Left ventricle myocardium inferior (tissue), 1 donor: ENCODE measurements around the gene BEX1. TPM values are rescaled to one million over a fixed set of nuclear protein-coding genes. Genes with fewer than 3 reads are reported as not detected.
"Not testable (repeated sequence)": the region's sequence is repeated elsewhere in the genome, so short reads cannot be mapped to it uniquely, and the experiment has no call there.

Experiments used
- DNase-seq: peaks from one replicate; pipeline ENCODE4 v3.0.0-alpha.2; 2020
- H3K27ac ChIP-seq: fragments of 200-600 bp; replicated peaks from 2 replicates; pipeline ENCODE4 v1.8.0; 2021
- H3K27me3 ChIP-seq: fragments of 200-600 bp; 2 replicates; pipeline ENCODE4 v1.8.0; 2021; ENCODE audit warnings: low read depth
- H3K36me3 ChIP-seq: fragments of 200-600 bp; 2 replicates; pipeline ENCODE4 v1.8.0; 2021
- H3K4me1 ChIP-seq: fragments of 200-600 bp; 2 replicates; pipeline ENCODE4 v1.8.0; 2021
- H3K4me3 ChIP-seq: fragments of 200-600 bp; 2 replicates; pipeline ENCODE4 v1.8.0; 2021; ENCODE audit warnings: mild to moderate bottlenecking, moderate library complexity
- H3K9me3 ChIP-seq: fragments of 200-600 bp; replicated peaks from 2 replicates; pipeline ENCODE4 v1.8.0; 2021
- CTCF ChIP-seq: fragments of 200-600 bp; IDR thresholded peaks from 2 replicates; pipeline ENCODE4 v1.8.0; 2021; ENCODE audit warnings: antibody characterized with exemption, mild to moderate bottlenecking, borderline replicate concordance
- intact Hi-C: fragments of 100-400 bp; cut with micrococcal nuclease; formaldehyde crosslinking; loops from one replicate; pipeline ENCODE4 v1.11.0; 2022
- total RNA-seq: library from RNA; stranded (reverse); fragmentation: NEBNext Ultra II Directional; extraction: Animal tissue kit (Norgen Biotek cat#: 25700); gene quantifications from one replicate; pipeline ENCODE4 v1.2.1, GENCODE V29; 2021
- donor health status: DM: no; HTN: yes; CAD: no; lungs with severe emphysema.

The BEX1 gene
- total RNA-seq, 1 donor from 2014 or later = 10.8 TPM

GRCh38 chrX:103051260-103051789 is 12.6 kb downstream of the BEX1 start:
- no peaks in the 10 kb centered on the region for H3K36me3 ChIP-seq
- intact Hi-C loops = no loop called here
- no peak overlapping the region for H3K4me3 ChIP-seq
- no peak for DNase-seq
- H3K4me1 ChIP-seq = no peaks in the 10 kb centered on the region
- H3K9me3 ChIP-seq = peaks cover 1% of the 10 kb centered on the region
- no peak for TF ChIP-seq CTCF
- H3K27ac ChIP-seq = no peak overlapping the region
- no peaks in the 10 kb centered on the region for H3K27me3 ChIP-seq

- H3K4me1 ChIP-seq, intact Hi-C loops, DNase-seq, H3K27ac ChIP-seq, H3K36me3 ChIP-seq, H3K9me3 ChIP-seq, H3K27me3 ChIP-seq, H3K4me3 ChIP-seq: not testable (repeated sequence)
Observed at GRCh38 chrX:103033371-103033770, 30.6 kb downstream of the BEX1 start.

- intact Hi-C loops = no loop called here
Observed at GRCh38 chrX:103017542-103017941, 46.4 kb downstream of the BEX1 start.

GRCh38 chrX:103012945-103013344 is 51.0 kb downstream of the BEX1 start:
- DNase-seq = no peak
- H3K27me3 ChIP-seq = no peaks in the 10 kb centered on the region
- no peak for TF ChIP-seq CTCF
- H3K9me3 ChIP-seq = no peaks in the 10 kb centered on the region
- H3K36me3 ChIP-seq = no peaks in the 10 kb centered on the region
- intact Hi-C loops = no loop called here
- no peak overlapping the region for H3K4me3 ChIP-seq
- no peaks in the 10 kb centered on the region for H3K4me1 ChIP-seq
- no peak overlapping the region for H3K27ac ChIP-seq

More at GRCh38 chrX:103017542-103017941, 46.4 kb downstream of the BEX1 start:
- DNase-seq = no peak
- Histone ChIP-seq H3K4me3 (no peak overlapping the region), H3K4me1 (no peaks in the 10 kb centered on the region), H3K27me3 (no peaks in the 10 kb centered on the region), H3K9me3 (no peaks in the 10 kb centered on the region), H3K27ac (no peak overlapping the region), H3K36me3 (no peaks in the 10 kb centered on the region)
- TF ChIP-seq CTCF = no peak

Other genes starting within 250 kb of the BEX1 start
- gene RAB40AL, start 126.9 kb downstream of the BEX1 start, total RNA-seq = not detected
- gene NXF3, start 29.0 kb upstream of the BEX1 start, total RNA-seq = 0.69 TPM
- 50.8 TPM for gene BEX4, start 150.9 kb upstream of the BEX1 start, total RNA-seq
- gene TCEAL8, start 191.0 kb upstream of the BEX1 start, total RNA-seq = 48.5 TPM
- 0.19 TPM for gene TCEAL5, start 212.6 kb upstream of the BEX1 start, total RNA-seq
- 2.6 TPM for gene BEX2, start 246.8 kb upstream of the BEX1 start, total RNA-seq